IMR-90 (cell line): Measurements from ENCODE around the gene NTF3. TPM values are rescaled to one million over a fixed set of nuclear protein-coding genes. Genes with fewer than 3 reads are reported as not detected.

Experiments
- ATAC-seq: fragments of 200-7000 bp; cut with Tn5 transposase; 2 replicates; pipeline ENCODE4 v1.9.1; 2020; ENCODE audit warnings: low read depth, mild to moderate bottlenecking, moderate library complexity
- BruUV-seq: library from RNA; stranded (reverse); fragments of 400-500 nt; replicated peaks from 2 replicates; lab custom pipeline; 2021; lab: Mats Ljungman, UMichigan
- CTCF ChIA-PET: fragments of 300-600 bp; formaldehyde crosslinking; extraction: SDS; loops from one replicate; lab custom pipeline; 2021; ENCODE audit warnings: antibody characterized with exemption; lab: Yijun Ruan, JAX
- POLR2A ChIA-PET: fragments of 300-600 bp; sonication (Branson Sonifier 250); formaldehyde crosslinking; loops from one replicate; lab custom pipeline; 2022; ENCODE audit warnings: antibody characterized with exemption; ENCODE audit not compliant: unreplicated experiment; lab: Charles Lee
- DNase-seq: peaks from one replicate; pipeline ENCODE4 v3.0.0; 2013
- H2AFZ ChIP-seq: replicated peaks from 2 replicates; pipeline ENCODE3; 2013; ENCODE audit warnings: low read length, mild to moderate bottlenecking; ENCODE audit not compliant: poor library complexity
- H2AK5ac ChIP-seq: 2 replicates; pipeline ENCODE4 v1.6.1; 2013; ENCODE audit warnings: low read depth, low read length, inconsistent platforms
- H2AK9ac ChIP-seq: replicated peaks from 2 replicates; pipeline ENCODE3; 2013; ENCODE audit warnings: mild to moderate bottlenecking, low read depth, low read length, moderate library complexity; ENCODE audit not compliant: poor library complexity
- H2BK120ac ChIP-seq: 2 replicates; pipeline ENCODE4 v1.6.1; 2013; ENCODE audit warnings: low read depth, low read length, inconsistent platforms
- H2BK15ac ChIP-seq: 3 replicates; pipeline ENCODE4 v1.6.1; 2013; ENCODE audit warnings: low read depth, low read length, inconsistent platforms
- H2BK20ac ChIP-seq: 2 replicates; pipeline ENCODE4 v1.6.1; 2013; ENCODE audit warnings: low read depth, mild to moderate bottlenecking, inconsistent platforms, low read length, moderate library complexity
- H2BK5ac ChIP-seq: 2 replicates; pipeline ENCODE4 v1.6.1; 2013; ENCODE audit warnings: mild to moderate bottlenecking, low read depth, low read length, inconsistent platforms; ENCODE audit not compliant: poor library complexity, severe bottlenecking
- H3K14ac ChIP-seq: replicated peaks from 2 replicates; pipeline ENCODE4 v1.6.1; 2013; ENCODE audit warnings: low read depth, low read length, inconsistent platforms
- H3K18ac ChIP-seq: 2 replicates; pipeline ENCODE4 v1.6.1; 2013; ENCODE audit warnings: low read depth, low read length, control low read depth
- H3K23ac ChIP-seq: 2 replicates; pipeline ENCODE4 v1.6.1; 2013; ENCODE audit warnings: low read depth, low read length, inconsistent platforms
- H3K27ac ChIP-seq: 2 replicates; pipeline ENCODE4 v1.5.1; 2013; ENCODE audit warnings: mild to moderate bottlenecking, control low read depth, low read length; ENCODE audit not compliant: insufficient read depth
- H3K27me3 ChIP-seq: 2 replicates; pipeline ENCODE4 v1.6.1; 2013; ENCODE audit warnings: low read length; ENCODE audit not compliant: control insufficient read depth, insufficient read depth
- H3K36me3 ChIP-seq: 2 replicates; pipeline ENCODE4 v1.6.1; 2013; ENCODE audit warnings: low read length, mixed read lengths; ENCODE audit not compliant: control insufficient read depth, insufficient read depth
- H3K4ac ChIP-seq: 2 replicates; pipeline ENCODE4 v1.6.1; 2013; ENCODE audit warnings: low read depth, low read length, inconsistent platforms
- H3K4me1 ChIP-seq: 2 replicates; pipeline ENCODE4 v1.6.1; 2013; ENCODE audit warnings: low read length, mixed read lengths; ENCODE audit not compliant: control insufficient read depth, insufficient read depth
- H3K4me2 ChIP-seq: 2 replicates; pipeline ENCODE4 v1.6.1; 2013; ENCODE audit warnings: low read depth, mild to moderate bottlenecking, control low read depth, low read length, moderate library complexity
- H3K4me3 ChIP-seq: 2 replicates; pipeline ENCODE4 v1.5.1; 2013; ENCODE audit warnings: low read depth, mild to moderate bottlenecking, control low read depth, low read length, moderate library complexity; ENCODE audit not compliant: insufficient read depth
- H3K56ac ChIP-seq: 2 replicates; pipeline ENCODE4 v1.6.1; 2013; ENCODE audit warnings: low read length, inconsistent platforms; ENCODE audit not compliant: insufficient read depth; ENCODE audit errors: extremely low read depth
- H3K79me1 ChIP-seq, 2 experiments: 2 replicates each; pipeline ENCODE4 v1.6.1; 2013; ENCODE audit warnings: low read length in 2 of 2, inconsistent platforms in 1 of 2, low read depth in 1 of 2
- H3K9ac ChIP-seq: 2 replicates; pipeline ENCODE4 v1.6.1; 2013; ENCODE audit warnings: low read depth, low read length, control low read depth
- H3K9me1 ChIP-seq: 2 replicates; pipeline ENCODE4 v1.6.1; 2013; ENCODE audit warnings: low read length, inconsistent platforms; ENCODE audit not compliant: insufficient read depth
- H3K9me3 ChIP-seq: 2 replicates; pipeline ENCODE4 v1.6.1; 2013; ENCODE audit warnings: low read length; ENCODE audit not compliant: control insufficient read depth, insufficient read depth
- H4K20me1 ChIP-seq: 2 replicates; pipeline ENCODE4 v1.6.1; 2013; ENCODE audit warnings: low read length, inconsistent platforms; ENCODE audit not compliant: insufficient read depth
- H4K5ac ChIP-seq: 2 replicates; pipeline ENCODE4 v1.6.1; 2013; ENCODE audit warnings: mild to moderate bottlenecking, low read depth, low read length, control low read depth
- H4K8ac ChIP-seq, 2 experiments: 2 replicates each; pipeline ENCODE4 v1.6.1; 2013; ENCODE audit warnings: low read depth in 2 of 2, low read length in 2 of 2, control low read depth in 1 of 2, inconsistent platforms in 1 of 2
- H4K91ac ChIP-seq: 2 replicates; pipeline ENCODE4 v1.6.1; 2013; ENCODE audit warnings: low read depth, low read length, inconsistent platforms; ENCODE audit not compliant: insufficient read depth
- CEBPB ChIP-seq: IDR thresholded peaks from 2 replicates; pipeline ENCODE4 v1.6.1; 2012; ENCODE audit warnings: low read depth, low read length, improper control_type of control experiment
- CHD1 ChIP-seq: IDR thresholded peaks from 2 replicates; pipeline ENCODE4 v1.6.1; 2012; ENCODE audit warnings: low read depth, low read length, improper control_type of control experiment
- ELK1 ChIP-seq: fragments of 150-350 bp; IDR thresholded peaks from 2 replicates; pipeline ENCODE4 v1.6.1; 2016; ENCODE audit warnings: low read depth, mild to moderate bottlenecking, low read length, moderate library complexity, borderline replicate concordance
- FOS ChIP-seq: fragments of 150-350 bp; IDR thresholded peaks from 2 replicates; pipeline ENCODE4 v1.6.1; 2016; ENCODE audit warnings: low read depth, low read length
- MAFK ChIP-seq: IDR thresholded peaks from 2 replicates; pipeline ENCODE4 v1.6.1; 2012; ENCODE audit warnings: low read depth, low read length, improper control_type of control experiment
- MAZ ChIP-seq: IDR thresholded peaks from 2 replicates; pipeline ENCODE4 v1.6.1; 2012; ENCODE audit warnings: low read depth, mild to moderate bottlenecking, low read length, improper control_type of control experiment, moderate library complexity, borderline replicate concordance
- NFE2L2 ChIP-seq: fragments of 150-350 bp; IDR thresholded peaks from 2 replicates; pipeline ENCODE4 v1.6.1; 2016; ENCODE audit warnings: low read depth, mild to moderate bottlenecking, low read length
- RAD21 ChIP-seq: IDR thresholded peaks from 2 replicates; pipeline ENCODE4 v1.6.1; 2012; ENCODE audit warnings: low read length, improper control_type of control experiment
- RFX5 ChIP-seq: IDR thresholded peaks from 2 replicates; pipeline ENCODE4 v1.8.0; 2012; ENCODE audit warnings: low read depth, mild to moderate bottlenecking, low read length, moderate library complexity
- SMC3 ChIP-seq: fragments of 150-350 bp; IDR thresholded peaks from 2 replicates; pipeline ENCODE4 v1.6.1; 2016; ENCODE audit warnings: low read depth, mild to moderate bottlenecking, antibody characterized with exemption, low read length, moderate library complexity
- USF2 ChIP-seq: fragments of 150-350 bp; IDR thresholded peaks from 2 replicates; pipeline ENCODE4 v1.6.1; 2017; ENCODE audit warnings: mild to moderate bottlenecking, antibody characterized with exemption, low read length, low read depth
- WGBS, 2 experiments: methylation state at CpG; one replicate each; pipeline versions ENCODE4 v1.1.5 to v1.1.7; 2013; ENCODE audit warnings: missing lambda C conversion rate in 2 of 2; ENCODE audit not compliant: insufficient read length in 1 of 2; ENCODE audit errors: extremely low coverage in 2 of 2; 5-methylcytosine and 5-hydroxymethylcytosine counted together
- dilution Hi-C: fragments of 300-500 bp; cut with HindIII; formaldehyde crosslinking; loops from one replicate; pipeline ENCODE4 v1.14.3; 2018; ENCODE audit warnings: low sequenced_read_pairs; ENCODE audit not compliant: unreplicated experiment
- in situ Hi-C: fragments of 300-500 bp; cut with MboI; formaldehyde crosslinking; loops from 3 replicates; pipeline ENCODE4 v1.14.3; 2019; ENCODE audit warnings: low sequenced_read_pairs, inconsistent platforms, mixed read lengths
- intact Hi-C: fragments of 100-400 bp; cut with micrococcal nuclease; formaldehyde crosslinking; loops from 2 replicates; pipeline ENCODE4 v1.10.0; 2022
- polyA plus RNA-seq, 3 experiments: library from polyadenylated mRNA; depleted of rRNA; stranded (reverse); fragments of >200 nt; gene quantifications; 2 replicates each; pipeline ENCODE4 v1.2.3, GENCODE V29; 2012; ENCODE audit warnings: low replicate concordance in 1 of 3
- total RNA-seq: library from RNA; depleted of rRNA; stranded (reverse); fragments of >200 nt; gene quantifications from 2 replicates; pipeline ENCODE4 v1.2.3, GENCODE V29; 2012
- TF ChIP-seq, protein P1 (sequence below): conservative IDR thresholded peaks from 2 replicates; pipeline ENCODE4 v1.5.1; 2012; ENCODE audit warnings: mild to moderate bottlenecking, low read depth, low read length, improper control_type of control experiment

NTF3 gene
- total and polyA plus RNA-seq, 2 of the 4 experiments (the other 2 are of a cell fraction) = 12.2 to 32.4 TPM

DNA sequence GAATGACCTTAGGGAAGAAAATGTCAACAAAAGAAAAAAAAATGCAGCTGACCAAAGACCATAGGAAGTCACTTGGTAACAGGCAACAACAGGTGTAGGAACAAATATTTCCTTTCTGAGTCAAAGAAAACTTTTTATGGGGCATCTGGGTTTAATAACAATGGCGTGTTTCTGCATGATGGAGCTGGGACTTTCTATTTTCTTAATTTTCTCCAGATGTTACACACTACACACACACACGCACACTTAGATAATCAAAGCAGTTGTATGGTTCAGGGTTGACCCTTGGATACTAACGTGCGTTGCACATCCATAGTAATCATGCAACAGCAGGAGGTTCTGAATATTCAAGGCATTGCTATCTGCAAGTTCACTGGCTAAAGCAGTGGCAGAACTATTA lies 47.9 kb upstream of the NTF3 start (continued):
- no peak for TF ChIP-seq CHD1

GRCh38 chr12:5388581-5389535 lies 43.0 kb upstream of the NTF3 start:
- Histone ChIP-seq H2BK5ac (no peak overlapping the region), H3K4ac (no peak overlapping the region), H3K14ac (no peak overlapping the region), H3K27ac (no peak overlapping the region), H4K5ac (no peak overlapping the region), H2BK15ac (no peak overlapping the region), H3K9me1 (no peaks in the 10 kb centered on the region), H3K36me3 (no peaks in the 10 kb centered on the region), H3K9ac (no peak overlapping the region), H3K56ac (no peak overlapping the region), H3K4me2 (no peak overlapping the region), H3K23ac (no peak overlapping the region), H3K18ac (no peak overlapping the region), H3K79me1 (no peaks in the 10 kb centered on the region), H4K20me1 (no peaks in the 10 kb centered on the region), H3K4me1 (no peaks in the 10 kb centered on the region), H2BK20ac (no peak overlapping the region), H2AFZ (no peak overlapping the region), H3K9me3 (no peaks in the 10 kb centered on the region), H3K4me3 (no peak overlapping the region), H2AK5ac (no peak overlapping the region), H2AK9ac (no peak overlapping the region), H4K8ac (no peak overlapping the region), H4K91ac (no peak overlapping the region), H3K27me3 (peaks cover 7% of the 10 kb centered on the region), H2BK120ac (no peak overlapping the region)
- no peak for ATAC-seq
- CTCF ChIA-PET = no interaction called here
- WGBS, 2 experiments = no CpG with 5 or more reads among the region's 5 CpGs
- POLR2A ChIA-PET = no interaction called here
- BruUV-seq = no TSS peak
- dilution Hi-C loops = no loop called here
- DNase-seq = peak; percentile 18
- intact Hi-C loops = no loop called here
- in situ Hi-C loops = no loop called here
- TF ChIP-seq NFE2L2 (no peak), ELK1 (no peak), CHD1 (no peak), RFX5 (no peak), SMC3 (no peak), RAD21 (no peak), MAFK (no peak), CEBPB (no peak), MAZ (no peak), FOS (no peak), USF2 (no peak)
- TF ChIP-seq, protein P1, sequence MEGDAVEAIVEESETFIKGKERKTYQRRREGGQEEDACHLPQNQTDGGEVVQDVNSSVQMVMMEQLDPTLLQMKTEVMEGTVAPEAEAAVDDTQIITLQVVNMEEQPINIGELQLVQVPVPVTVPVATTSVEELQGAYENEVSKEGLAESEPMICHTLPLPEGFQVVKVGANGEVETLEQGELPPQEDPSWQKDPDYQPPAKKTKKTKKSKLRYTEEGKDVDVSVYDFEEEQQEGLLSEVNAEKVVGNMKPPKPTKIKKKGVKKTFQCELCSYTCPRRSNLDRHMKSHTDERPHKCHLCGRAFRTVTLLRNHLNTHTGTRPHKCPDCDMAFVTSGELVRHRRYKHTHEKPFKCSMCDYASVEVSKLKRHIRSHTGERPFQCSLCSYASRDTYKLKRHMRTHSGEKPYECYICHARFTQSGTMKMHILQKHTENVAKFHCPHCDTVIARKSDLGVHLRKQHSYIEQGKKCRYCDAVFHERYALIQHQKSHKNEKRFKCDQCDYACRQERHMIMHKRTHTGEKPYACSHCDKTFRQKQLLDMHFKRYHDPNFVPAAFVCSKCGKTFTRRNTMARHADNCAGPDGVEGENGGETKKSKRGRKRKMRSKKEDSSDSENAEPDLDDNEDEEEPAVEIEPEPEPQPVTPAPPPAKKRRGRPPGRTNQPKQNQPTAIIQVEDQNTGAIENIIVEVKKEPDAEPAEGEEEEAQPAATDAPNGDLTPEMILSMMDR = no peak
